GM12801 (cell line): ENCODE measurements around the gene TSC22D1.

Source experiments
- TF ChIP-seq, protein P1 (sequence below): IDR thresholded peaks from one replicate; pipeline ENCODE4 v1.5.1; 2011; ENCODE audit warnings: control low read depth; ENCODE audit not compliant: insufficient read length; ENCODE audit errors: extremely low read depth

The TSC22D1 gene

DNA sequence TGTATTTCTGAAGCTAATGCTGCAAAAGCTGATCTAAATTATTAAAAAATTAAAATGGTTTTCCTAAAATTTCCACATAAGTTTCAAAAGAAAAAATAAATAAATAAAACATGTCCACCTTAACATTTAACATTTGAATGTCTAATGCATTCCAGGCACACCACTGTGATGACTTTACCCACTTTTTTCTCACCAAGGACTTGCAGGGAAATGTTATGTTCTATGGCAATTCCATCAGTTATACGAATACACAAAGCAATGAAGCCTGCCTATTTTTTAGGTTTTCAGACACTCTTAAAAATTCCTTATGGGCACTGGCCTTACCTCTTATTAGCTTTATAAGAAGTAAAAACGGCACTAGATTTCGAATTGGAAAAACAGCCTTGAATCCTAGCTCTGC, 10.2 kb downstream of the TSC22D1 start:
- TF ChIP-seq, protein P1, sequence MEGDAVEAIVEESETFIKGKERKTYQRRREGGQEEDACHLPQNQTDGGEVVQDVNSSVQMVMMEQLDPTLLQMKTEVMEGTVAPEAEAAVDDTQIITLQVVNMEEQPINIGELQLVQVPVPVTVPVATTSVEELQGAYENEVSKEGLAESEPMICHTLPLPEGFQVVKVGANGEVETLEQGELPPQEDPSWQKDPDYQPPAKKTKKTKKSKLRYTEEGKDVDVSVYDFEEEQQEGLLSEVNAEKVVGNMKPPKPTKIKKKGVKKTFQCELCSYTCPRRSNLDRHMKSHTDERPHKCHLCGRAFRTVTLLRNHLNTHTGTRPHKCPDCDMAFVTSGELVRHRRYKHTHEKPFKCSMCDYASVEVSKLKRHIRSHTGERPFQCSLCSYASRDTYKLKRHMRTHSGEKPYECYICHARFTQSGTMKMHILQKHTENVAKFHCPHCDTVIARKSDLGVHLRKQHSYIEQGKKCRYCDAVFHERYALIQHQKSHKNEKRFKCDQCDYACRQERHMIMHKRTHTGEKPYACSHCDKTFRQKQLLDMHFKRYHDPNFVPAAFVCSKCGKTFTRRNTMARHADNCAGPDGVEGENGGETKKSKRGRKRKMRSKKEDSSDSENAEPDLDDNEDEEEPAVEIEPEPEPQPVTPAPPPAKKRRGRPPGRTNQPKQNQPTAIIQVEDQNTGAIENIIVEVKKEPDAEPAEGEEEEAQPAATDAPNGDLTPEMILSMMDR = no peak

DNA sequence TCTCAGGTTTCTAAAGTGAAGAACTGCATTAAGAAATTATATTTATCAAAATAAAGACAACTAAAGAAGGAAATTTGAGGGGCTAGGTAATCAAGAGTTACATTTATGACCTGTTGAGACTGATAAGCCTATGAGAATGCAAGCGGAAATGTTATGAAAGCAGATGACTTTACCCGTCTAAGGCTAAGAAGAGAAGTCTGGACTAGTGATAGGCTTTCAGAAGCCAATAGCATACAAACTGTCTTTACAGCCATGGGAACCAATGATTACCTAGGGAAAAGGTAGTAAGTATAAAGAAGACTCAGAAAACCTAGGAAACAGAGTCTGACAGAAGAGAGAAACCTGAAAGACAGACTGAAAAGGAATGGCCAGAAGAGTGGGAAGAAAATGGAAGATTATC, 11.2 kb downstream of the TSC22D1 start:
- TF ChIP-seq, protein P1 = no peak

DNA sequence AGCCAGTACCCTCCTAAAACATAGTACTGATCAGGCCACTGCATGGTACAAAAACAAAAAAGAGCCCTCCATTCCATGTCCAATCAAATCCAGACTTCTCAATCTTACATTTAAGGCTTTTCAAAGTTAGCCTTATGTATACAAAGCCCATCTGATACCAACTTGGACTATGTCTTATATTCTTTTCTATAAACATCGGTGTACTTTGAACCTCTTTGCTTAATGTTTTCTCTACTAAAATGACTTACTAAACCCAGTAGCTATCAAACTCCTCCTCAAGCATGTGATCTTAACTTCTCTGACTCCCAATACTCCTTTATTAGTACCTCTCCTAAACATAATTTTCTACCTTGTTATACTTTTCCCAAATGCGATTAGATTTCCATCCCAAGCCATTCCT, 14.8 kb downstream of the TSC22D1 start:
- TF ChIP-seq, protein P1 = no peak

DNA sequence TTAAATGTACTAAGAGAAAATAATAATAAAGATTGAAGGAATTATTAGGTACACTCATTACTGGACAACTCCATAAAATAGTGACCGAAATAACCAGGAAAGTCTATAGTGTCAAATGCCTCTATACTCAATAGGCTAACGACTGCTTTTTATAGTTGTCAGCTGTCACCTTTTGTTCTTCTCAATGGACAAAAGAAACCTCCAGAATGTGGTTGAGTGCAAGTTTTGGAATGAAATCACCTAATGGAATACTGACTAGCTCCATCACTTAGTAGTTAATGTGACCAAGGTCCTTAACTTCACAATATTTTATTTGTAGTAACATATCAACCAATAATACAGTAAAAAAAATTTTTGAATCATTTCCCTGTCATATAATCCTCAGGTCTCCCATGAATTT, 18.1 kb downstream of the TSC22D1 start:
- TF ChIP-seq, protein P1 = no peak

DNA sequence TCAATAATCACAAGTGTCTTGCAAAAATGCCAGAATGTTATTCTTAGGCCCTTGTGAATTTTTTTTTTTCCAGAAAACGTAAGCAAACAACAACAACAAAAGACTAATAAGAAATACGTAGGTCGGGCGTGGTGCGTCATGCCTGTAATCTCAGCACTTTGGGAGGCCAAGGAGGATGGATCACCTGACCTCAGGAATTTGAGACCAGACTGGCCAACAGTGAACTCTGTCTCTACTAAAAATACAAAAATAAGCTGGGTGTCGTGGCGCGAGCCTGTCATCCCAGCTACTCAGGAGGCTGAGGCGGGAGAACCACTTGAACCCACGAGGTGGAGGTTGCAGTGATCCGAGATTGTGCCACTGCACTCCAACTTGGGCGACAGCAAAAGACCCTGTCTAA, 20.9 kb downstream of the TSC22D1 start:
- TF ChIP-seq, protein P1 = no peak

DNA sequence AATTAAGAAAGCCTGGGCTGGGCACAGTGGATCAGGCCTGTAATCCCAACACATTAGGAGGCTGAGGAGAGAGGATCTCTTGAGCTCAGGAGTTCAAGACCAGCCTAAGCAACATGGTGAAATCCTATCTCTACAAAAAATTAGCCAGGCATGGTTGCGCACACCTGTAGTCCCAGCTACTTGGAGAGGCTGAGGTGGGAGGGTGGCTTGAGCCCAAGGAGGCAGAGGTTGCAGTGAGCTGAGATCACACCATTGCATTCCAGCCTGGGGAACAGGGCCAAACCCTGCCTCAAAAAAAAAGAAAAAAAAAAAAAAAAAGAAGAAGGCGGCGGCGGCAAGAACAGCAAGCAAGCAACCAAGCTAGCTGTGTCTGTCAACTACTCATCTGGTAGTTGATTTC, 26.7 kb downstream of the TSC22D1 start:
- TF ChIP-seq, protein P1 = no peak

DNA sequence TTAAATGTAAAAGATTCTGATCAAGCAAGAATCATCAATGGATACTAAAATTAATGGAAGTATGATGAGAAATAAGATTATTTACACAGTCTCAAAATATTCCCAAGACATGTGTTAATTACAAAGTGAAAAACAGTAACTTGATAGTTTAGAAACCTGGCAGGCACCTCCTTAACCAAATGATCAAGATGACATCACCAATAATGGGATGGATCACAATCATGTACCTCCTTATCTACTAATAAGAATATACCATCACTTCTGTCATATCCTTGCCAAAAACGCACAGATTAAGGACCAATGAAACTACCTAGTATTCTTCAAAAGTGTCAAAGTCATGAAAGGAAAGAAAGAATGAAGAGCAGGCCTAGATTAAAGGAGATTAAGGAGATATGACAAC, 30.0 kb downstream of the TSC22D1 start:
- TF ChIP-seq, protein P1 = no peak

DNA sequence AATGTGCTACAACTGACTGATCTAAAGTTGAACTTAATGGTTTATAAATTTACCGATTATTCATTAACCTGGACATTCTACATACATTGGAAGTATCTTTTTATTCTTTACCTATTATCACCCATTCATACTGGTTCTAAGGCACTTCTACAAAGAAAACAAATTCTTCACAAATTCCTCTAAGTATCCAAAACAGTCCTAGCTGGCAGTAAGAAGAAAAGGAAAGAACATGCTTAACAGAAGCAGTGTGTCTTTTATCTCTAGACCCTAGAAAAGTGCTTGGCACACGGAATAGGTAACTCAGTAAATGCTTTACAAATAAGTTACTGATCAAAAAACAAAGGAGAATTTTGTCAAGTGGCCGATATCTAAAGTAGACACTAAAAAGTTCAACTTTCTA, 32.8 kb downstream of the TSC22D1 start:
- TF ChIP-seq, protein P1 = no peak
